ENCODE data around the gene DCLK1. TPM values are rescaled to one million over a fixed set of nuclear protein-coding genes. Genes with fewer than 3 reads are reported as not detected.

The DCLK1 gene
- total and polyA plus RNA-seq, 10 of the 15 experiments (the other 5 are each of a cell fraction or from before 2014, with no cell fraction given): not detected

DNA sequence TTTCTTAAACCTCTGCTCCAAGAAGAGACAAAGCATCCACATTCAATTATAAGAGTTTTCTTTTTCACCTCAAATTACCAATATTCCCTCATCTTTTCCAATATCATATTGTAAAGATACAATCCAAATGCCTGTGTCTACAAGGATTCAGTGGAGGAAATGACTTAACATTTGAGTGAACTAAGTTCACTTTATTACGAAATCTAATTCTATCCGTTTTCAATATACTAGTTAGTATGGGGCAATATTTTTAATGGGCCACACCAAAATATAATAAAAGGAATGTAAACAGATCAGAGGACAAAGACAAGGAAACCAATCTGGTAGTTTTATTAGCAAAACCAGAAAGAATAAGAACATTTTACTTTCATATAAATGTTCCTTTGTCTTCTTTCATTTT, 136.0 kb downstream of the DCLK1 start (continued):
- TF ChIP-seq SRF (IDR thresholded peaks at IDR 0.05; ENCODE audit: low read depth in 2 of 2, low read length in 2 of 2) (no peak), MTA3 (IDR thresholded peaks at IDR 0.05; ENCODE audit: borderline replicate concordance, low read length) (no peak)
- TF ChIP-seq, protein P1, sequence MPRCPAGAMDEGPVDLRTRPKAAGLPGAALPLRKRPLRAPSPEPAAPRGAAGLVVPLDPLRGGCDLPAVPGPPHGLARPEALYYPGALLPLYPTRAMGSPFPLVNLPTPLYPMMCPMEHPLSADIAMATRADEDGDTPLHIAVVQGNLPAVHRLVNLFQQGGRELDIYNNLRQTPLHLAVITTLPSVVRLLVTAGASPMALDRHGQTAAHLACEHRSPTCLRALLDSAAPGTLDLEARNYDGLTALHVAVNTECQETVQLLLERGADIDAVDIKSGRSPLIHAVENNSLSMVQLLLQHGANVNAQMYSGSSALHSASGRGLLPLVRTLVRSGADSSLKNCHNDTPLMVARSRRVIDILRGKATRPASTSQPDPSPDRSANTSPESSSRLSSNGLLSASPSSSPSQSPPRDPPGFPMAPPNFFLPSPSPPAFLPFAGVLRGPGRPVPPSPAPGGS (IDR thresholded peaks at IDR 0.05; ENCODE audit: borderline replicate concordance, insufficient read depth, low read depth, low read length, poor library complexity, severe bottlenecking): no peak

DNA sequence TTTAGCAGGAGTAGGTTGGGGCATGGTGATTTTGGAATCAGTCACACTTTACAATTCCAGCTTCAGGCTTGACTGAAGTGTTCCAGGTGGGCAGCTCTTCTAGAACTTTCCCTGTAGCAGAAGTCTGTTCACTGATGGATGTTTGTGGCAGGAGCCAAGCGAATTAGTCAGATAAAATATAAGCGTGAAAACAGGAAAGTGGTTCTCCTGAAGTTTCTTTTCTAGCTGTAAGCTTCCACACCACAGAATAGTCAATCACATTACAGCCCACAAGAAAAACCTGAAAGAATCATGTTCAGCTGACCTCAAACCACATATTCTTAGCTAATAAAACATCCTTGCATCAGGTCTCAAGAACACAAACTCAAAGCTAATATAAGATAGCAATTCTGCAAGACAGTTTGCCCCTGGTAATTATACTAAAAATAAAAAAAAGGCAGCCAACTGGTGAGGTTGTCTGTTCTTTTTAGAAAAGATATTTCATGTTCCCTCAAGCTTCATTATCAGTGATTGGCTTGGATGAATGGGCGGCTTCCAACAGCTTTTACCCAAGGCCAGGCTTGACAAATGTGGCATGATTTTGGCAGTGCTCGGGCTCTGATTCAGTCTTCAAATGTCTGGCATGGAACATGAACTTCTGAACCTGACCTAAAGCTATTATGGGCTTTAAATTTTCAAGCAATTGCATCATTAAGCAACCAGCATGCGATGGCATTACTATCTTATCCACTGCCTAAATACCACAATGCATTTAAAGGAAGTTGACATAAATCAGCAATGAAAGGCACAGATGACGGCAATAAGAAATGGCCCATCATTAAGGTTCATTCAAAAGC, 136.8 kb downstream of the DCLK1 start:
- intact Hi-C loops (cut with micrococcal nuclease; ENCODE audit: unreplicated experiment) (no loop called here), in situ Hi-C loops (cut with MboI) (no loop called here)
- ChIA-PET POLR2A (no interaction called here), CTCF (interaction anchor here (0.8 kb wide), 1 partner anchor 11 kb away, joined by 3 read pairs; no protein-coding TSS in a partner anchor), RAD21 (ENCODE audit: unreplicated experiment) (no interaction called here), SMC1A (ENCODE audit: uncharacterized antibody, unreplicated experiment) (interaction anchor here (0.6 to 1.4 kb wide), 4 partner anchors 15 to 86 kb away, joined by 3 to 4 read pairs (median 3); no protein-coding TSS in a partner anchor)
- BruUV-seq (replicated peaks): no TSS peak
- 15% methylated on average over 6 of the region's 6 CpGs for WGBS (ENCODE audit: insufficient coverage, insufficient replicate concordance, low lambda C conversion rate, missing lambda C conversion rate)
- FAIRE-seq (no peak), DNase-seq (ENCODE audit: low read depth, low spot score) (no peak), ATAC-seq (no peak)
- TF ChIP-seq NFXL1 (IDR thresholded peaks at IDR 0.05; ENCODE audit: borderline replicate concordance): no peak
- no peak for TF ChIP-seq YY1 (IDR thresholded peaks at IDR 0.05; ENCODE audit: low read depth, low read length)
- TF ChIP-seq MYC (IDR thresholded peaks at IDR 0.05; ENCODE audit: insufficient read depth, insufficient read length, insufficient replicate concordance, low read length, severe bottlenecking): no peak
- TF ChIP-seq, protein P2, sequence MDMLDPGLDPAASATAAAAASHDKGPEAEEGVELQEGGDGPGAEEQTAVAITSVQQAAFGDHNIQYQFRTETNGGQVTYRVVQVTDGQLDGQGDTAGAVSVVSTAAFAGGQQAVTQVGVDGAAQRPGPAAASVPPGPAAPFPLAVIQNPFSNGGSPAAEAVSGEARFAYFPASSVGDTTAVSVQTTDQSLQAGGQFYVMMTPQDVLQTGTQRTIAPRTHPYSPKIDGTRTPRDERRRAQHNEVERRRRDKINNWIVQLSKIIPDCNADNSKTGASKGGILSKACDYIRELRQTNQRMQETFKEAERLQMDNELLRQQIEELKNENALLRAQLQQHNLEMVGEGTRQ (IDR thresholded peaks at IDR 0.05; ENCODE audit: borderline replicate concordance, low read depth, low read length): no peak
- no peak for TF ChIP-seq SMARCA5 (IDR thresholded peaks at IDR 0.05)
- TF ChIP-seq, protein P3, sequence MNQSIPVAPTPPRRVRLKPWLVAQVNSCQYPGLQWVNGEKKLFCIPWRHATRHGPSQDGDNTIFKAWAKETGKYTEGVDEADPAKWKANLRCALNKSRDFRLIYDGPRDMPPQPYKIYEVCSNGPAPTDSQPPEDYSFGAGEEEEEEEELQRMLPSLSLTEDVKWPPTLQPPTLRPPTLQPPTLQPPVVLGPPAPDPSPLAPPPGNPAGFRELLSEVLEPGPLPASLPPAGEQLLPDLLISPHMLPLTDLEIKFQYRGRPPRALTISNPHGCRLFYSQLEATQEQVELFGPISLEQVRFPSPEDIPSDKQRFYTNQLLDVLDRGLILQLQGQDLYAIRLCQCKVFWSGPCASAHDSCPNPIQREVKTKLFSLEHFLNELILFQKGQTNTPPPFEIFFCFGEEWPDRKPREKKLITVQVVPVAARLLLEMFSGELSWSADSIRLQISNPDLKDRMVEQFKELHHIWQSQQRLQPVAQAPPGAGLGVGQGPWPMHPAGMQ (IDR thresholded peaks at IDR 0.05; ENCODE audit: borderline replicate concordance): no peak
- TF ChIP-seq YBX1 (IDR thresholded peaks at IDR 0.05): no peak
- Histone ChIP-seq H3K9me3 (replicated peaks; ENCODE audit: control insufficient read depth, insufficient read depth, low read length) (no peaks in the 10 kb centered on the region; the same call in 2 of the 3 replicates), H3K27ac (ENCODE audit: control insufficient read depth, insufficient read depth) (no peak overlapping the region), H3K79me2 (ENCODE audit: control insufficient read depth, insufficient read depth, low read length) (no peaks in the 10 kb centered on the region), H3K4me2 (ENCODE audit: control insufficient read depth, insufficient read depth) (no peak overlapping the region), H4K20me1 (ENCODE audit: control insufficient read depth, insufficient read depth) (no peaks in the 10 kb centered on the region), H3K9ac (ENCODE audit: control insufficient read depth, insufficient read depth, low read length) (no peak overlapping the region), H2AFZ (ENCODE audit: control insufficient read depth, low read depth, low read length) (no peak overlapping the region), H3K27me3 (replicated peaks in 1 of 2; ENCODE audit: control insufficient read depth in 2 of 2, insufficient read depth in 2 of 2, low read length in 1 of 2) (no peaks in the 10 kb centered on the region), H3K4me1 (ENCODE audit: control insufficient read depth, insufficient read depth, low read length) (no peaks in the 10 kb centered on the region), H3K4me3 (no peak overlapping the region), H3K36me3 (ENCODE audit: control insufficient read depth in 2 of 2, insufficient read depth in 2 of 2, low read length in 1 of 2) (no peaks in the 10 kb centered on the region)
